Breast epithelium (tissue), 4 donors: ENCODE measurements around the gene HERC6. TPM values are rescaled to one million over a fixed set of nuclear protein-coding genes. Genes with fewer than 3 reads are reported as not detected.
"Not testable (repeated sequence)": the region's sequence is repeated elsewhere in the genome, so short reads cannot be mapped to it uniquely, and the experiment has no call there.

Source experiments
- DNase-seq, 2 donors: peaks; one replicate each; pipeline ENCODE4 v3.0.0-alpha.2; 2019; ENCODE audit warnings: low spot score in 2 of 2
- H3K27ac ChIP-seq, 2 donors: fragments of 200-600 bp; sonication (generic) in 1 of 2; one replicate each; pipeline ENCODE4 v1.5.1; 2016 to 2019; ENCODE audit warnings: mild to moderate bottlenecking in 1 of 2
- H3K27me3 ChIP-seq, 2 donors: fragments of 200-600 bp; sonication (generic) in 1 of 2; one replicate each; pipeline versions ENCODE4 v1.5.1 to v1.6.0; 2017 to 2019; ENCODE audit warnings: control low read depth in 1 of 2, mild to moderate bottlenecking in 1 of 2
- H3K36me3 ChIP-seq: fragments of 200-600 bp; one replicate; pipeline ENCODE4 v1.5.1; 2019
- H3K4me1 ChIP-seq, 2 donors: fragments of 200-600 bp; sonication (generic); one replicate each; pipeline ENCODE4 v1.5.1; 2016 to 2019; ENCODE audit warnings: control low read depth in 1 of 2
- H3K4me3 ChIP-seq, 3 donors: fragments of 200-600 bp; sonication (generic); 1 replicate in 2 of 3; 2 replicates in 1 of 3; pipeline ENCODE4 v1.5.1; 2016 to 2019; ENCODE audit warnings: mild to moderate bottlenecking in 3 of 3, moderate library complexity in 2 of 3
- H3K9me3 ChIP-seq, 2 donors: fragments of 200-600 bp; sonication (generic) in 1 of 2; one replicate each; pipeline ENCODE4 v1.5.1; 2016 to 2019; ENCODE audit warnings: control low read depth in 1 of 2
- POLR2A ChIP-seq: fragments of 450-650 bp; IDR thresholded peaks from one replicate; pipeline ENCODE4 v1.6.1; 2016; ENCODE audit warnings: antibody characterized with exemption, mild to moderate bottlenecking, moderate library complexity
- POLR2AphosphoS5 ChIP-seq, 3 donors: sonication (generic); formaldehyde crosslinking; IDR thresholded peaks; one replicate each; pipeline ENCODE4 v1.6.1; 2017; ENCODE audit warnings: antibody characterized with exemption in 3 of 3
- intact Hi-C: fragments of 100-400 bp; cut with DNase I; formaldehyde crosslinking; loops from one replicate; pipeline ENCODE4 v1.15.1; 2023; ENCODE audit warnings: low total_unique reads
- total RNA-seq, 3 donors: library from RNA; depleted of rRNA; stranded (reverse); fragments of >200 nt; gene quantifications; one replicate each; pipeline ENCODE4 v1.1.0, GENCODE V29; 2016
- TF ChIP-seq, protein P1 (sequence below), 3 donors: fragments of 450-650 bp; IDR thresholded peaks; one replicate each; pipeline ENCODE4 v1.5.1; 2016 to 2017; ENCODE audit warnings: antibody characterized with exemption in 3 of 3, mild to moderate bottlenecking in 3 of 3, moderate library complexity in 3 of 3

Gene HERC6
- total RNA-seq, 3 donors from 2014 or later: 2.6 to 19.0 (median 5.2) TPM

- Histone ChIP-seq H3K27ac (no peak overlapping the region), H3K4me1 (no peaks in the 10 kb centered on the region), H3K27me3 (no peaks in the 10 kb centered on the region), H3K4me3 (no peak overlapping the region), H3K9me3 (no peaks in the 10 kb centered on the region), H3K36me3 (no peaks in the 10 kb centered on the region)
- DNase-seq: no peak
- TF ChIP-seq, protein P1, sequence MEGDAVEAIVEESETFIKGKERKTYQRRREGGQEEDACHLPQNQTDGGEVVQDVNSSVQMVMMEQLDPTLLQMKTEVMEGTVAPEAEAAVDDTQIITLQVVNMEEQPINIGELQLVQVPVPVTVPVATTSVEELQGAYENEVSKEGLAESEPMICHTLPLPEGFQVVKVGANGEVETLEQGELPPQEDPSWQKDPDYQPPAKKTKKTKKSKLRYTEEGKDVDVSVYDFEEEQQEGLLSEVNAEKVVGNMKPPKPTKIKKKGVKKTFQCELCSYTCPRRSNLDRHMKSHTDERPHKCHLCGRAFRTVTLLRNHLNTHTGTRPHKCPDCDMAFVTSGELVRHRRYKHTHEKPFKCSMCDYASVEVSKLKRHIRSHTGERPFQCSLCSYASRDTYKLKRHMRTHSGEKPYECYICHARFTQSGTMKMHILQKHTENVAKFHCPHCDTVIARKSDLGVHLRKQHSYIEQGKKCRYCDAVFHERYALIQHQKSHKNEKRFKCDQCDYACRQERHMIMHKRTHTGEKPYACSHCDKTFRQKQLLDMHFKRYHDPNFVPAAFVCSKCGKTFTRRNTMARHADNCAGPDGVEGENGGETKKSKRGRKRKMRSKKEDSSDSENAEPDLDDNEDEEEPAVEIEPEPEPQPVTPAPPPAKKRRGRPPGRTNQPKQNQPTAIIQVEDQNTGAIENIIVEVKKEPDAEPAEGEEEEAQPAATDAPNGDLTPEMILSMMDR (IDR thresholded peaks at IDR 0.05): no peak
- TF ChIP-seq POLR2A: no peak
- TF ChIP-seq POLR2AphosphoS5 (IDR thresholded peaks at IDR 0.05): no peak
- intact Hi-C loops: no loop called here
These were observed 68.9 kb downstream of the HERC6 start for GRCh38 chr4:88447371-88448095.

DNA sequence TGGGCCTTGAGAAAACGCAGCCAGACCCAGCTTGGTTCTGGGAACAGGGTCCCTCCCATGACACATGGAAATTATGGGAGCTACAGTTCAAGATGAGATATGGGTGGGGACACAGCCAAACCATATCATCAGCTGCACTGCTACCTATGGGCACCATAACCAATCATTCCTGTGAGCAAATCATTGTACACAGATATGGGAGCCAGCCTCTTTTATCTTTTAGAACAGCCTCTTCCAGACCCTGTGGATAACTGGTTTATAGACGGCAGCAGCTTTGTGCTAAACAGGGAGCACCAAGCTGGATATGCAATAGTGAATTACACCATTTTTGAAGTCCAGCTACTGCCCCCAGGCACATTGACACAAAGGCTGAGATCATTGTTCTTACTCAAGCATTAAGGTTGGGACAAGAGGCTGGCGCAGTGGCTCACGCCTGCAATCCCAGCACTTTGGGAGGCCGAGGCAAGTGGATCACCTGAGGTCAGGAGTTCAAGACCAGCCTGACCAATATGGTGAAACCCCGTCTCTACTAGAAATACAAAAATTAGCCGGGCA, 69.6 kb downstream of the HERC6 start:
- H3K36me3 ChIP-seq, H3K4me3 ChIP-seq, H3K4me1 ChIP-seq, intact Hi-C loops, H3K27me3 ChIP-seq, DNase-seq, H3K9me3 ChIP-seq, H3K27ac ChIP-seq: not testable (repeated sequence)

DNA sequence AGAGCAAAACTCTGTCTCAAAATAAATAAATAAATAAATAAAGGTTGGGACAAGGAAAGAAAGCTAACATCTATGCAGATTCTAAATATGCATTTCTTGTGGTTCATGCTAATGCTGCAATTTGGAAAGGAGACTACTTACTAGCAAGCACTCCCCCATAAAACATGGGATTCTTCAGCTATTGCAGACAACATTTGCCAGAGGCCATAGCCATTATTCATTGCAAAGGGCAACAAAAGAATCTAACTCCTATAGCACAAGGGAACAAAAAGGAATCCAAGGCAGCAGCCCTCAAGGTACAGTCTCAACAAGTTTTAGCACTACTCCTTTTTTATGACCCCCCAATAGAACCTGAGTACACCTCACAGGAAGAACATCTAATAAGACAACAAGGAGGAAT, 70.2 kb downstream of the HERC6 start:
- no peak for DNase-seq
- H3K27ac ChIP-seq: no peak overlapping the region
- H3K4me3 ChIP-seq: no peak overlapping the region
- H3K36me3 ChIP-seq: no peaks in the 10 kb centered on the region
- no peaks in the 10 kb centered on the region for H3K4me1 ChIP-seq
- no peaks in the 10 kb centered on the region for H3K9me3 ChIP-seq
- intact Hi-C loops: no loop called here
- TF ChIP-seq, protein P1 (IDR thresholded peaks at IDR 0.05): no peak
- TF ChIP-seq POLR2AphosphoS5 (IDR thresholded peaks at IDR 0.05) (no peak), POLR2A (no peak)
- no peaks in the 10 kb centered on the region for H3K27me3 ChIP-seq

DNA sequence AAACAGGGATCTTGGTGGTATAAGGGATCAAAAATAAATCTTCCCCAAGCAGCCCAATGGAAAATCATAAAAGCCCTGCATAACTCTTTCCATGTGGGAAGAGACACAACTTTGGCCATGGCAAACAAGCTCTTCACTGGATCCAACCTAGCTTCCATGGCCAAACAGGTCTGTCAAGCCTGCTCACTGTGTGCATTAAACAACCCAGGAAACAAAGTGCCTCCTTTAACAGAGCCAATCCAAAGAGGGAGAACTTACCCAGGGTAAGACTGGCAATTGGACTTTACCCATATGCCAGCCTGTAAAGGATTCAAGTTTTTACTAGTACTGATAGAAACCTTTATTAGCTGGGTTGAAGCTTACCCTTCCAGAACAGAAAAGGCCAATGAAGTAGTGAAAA, 70.6 kb downstream of the HERC6 start:
- TF ChIP-seq, protein P1 (IDR thresholded peaks at IDR 0.05): no peak
- TF ChIP-seq POLR2A (no peak), POLR2AphosphoS5 (IDR thresholded peaks at IDR 0.05) (no peak)
- H3K4me3 ChIP-seq: no peak overlapping the region
- no peak overlapping the region for H3K27ac ChIP-seq
- no peaks in the 10 kb centered on the region for H3K36me3 ChIP-seq
- no peaks in the 10 kb centered on the region for H3K9me3 ChIP-seq
- no peaks in the 10 kb centered on the region for H3K27me3 ChIP-seq
- H3K4me1 ChIP-seq: no peaks in the 10 kb centered on the region
- intact Hi-C loops: no loop called here
- DNase-seq: no peak

DNA sequence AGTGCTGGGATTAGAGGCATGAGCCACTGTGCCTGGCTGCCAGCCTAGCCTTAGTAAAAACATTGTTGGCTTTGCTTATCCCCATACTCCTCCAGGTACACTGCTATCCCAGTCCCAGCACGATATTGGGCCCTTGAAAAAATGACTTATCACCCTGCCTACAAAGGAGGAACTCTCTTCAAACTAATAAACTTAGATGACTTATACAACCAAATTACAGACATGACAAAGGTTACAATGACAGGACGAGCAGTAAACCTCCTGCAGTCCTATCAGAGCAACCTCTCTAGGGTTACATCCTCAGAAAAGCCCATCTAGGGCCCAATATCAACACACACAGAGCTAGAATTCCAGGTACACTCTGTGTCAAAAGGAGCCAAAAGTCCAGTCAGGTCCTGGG, 72.6 kb downstream of the HERC6 start:
- Histone ChIP-seq H3K9me3 (no peaks in the 10 kb centered on the region), H3K27me3 (no peaks in the 10 kb centered on the region), H3K4me3 (no peak overlapping the region), H3K27ac (no peak overlapping the region), H3K36me3 (no peaks in the 10 kb centered on the region), H3K4me1 (no peaks in the 10 kb centered on the region)
- no peak for TF ChIP-seq POLR2A
- DNase-seq: no peak
- intact Hi-C loops: no loop called here

GRCh38 chr4:88452912-88453311, 74.3 kb downstream of the HERC6 start:
- H3K9me3 ChIP-seq: no peaks in the 10 kb centered on the region
- H3K27me3 ChIP-seq: no peaks in the 10 kb centered on the region
- H3K4me1 ChIP-seq: no peaks in the 10 kb centered on the region
- H3K27ac ChIP-seq: no peak overlapping the region
- intact Hi-C loops: no loop called here
- H3K36me3 ChIP-seq: no peaks in the 10 kb centered on the region
- DNase-seq: no peak
- TF ChIP-seq POLR2AphosphoS5 (IDR thresholded peaks at IDR 0.05): no peak
- TF ChIP-seq POLR2A: no peak
- TF ChIP-seq, protein P1 (IDR thresholded peaks at IDR 0.05): no peak
- no peak overlapping the region for H3K4me3 ChIP-seq
